Right atrium auricular region (tissue), 2 donors: Measurements from ENCODE around the gene MTARC2. TPM values are rescaled to one million over a fixed set of nuclear protein-coding genes. Genes with fewer than 3 reads are reported as not detected.

Experiments
- DNase-seq: peaks from one replicate; pipeline ENCODE4 v3.0.0-alpha.2; 2019; ENCODE audit warnings: low spot score
- H3K27ac ChIP-seq, 2 donors: fragments of 200-600 bp; sonication (generic); 1 replicate in 1 of 2; 2 replicates in 1 of 2; pipeline ENCODE4 v1.5.1; 2016 to 2019
- H3K27me3 ChIP-seq, 2 donors: fragments of 200-600 bp; sonication (generic); one replicate each; pipeline versions ENCODE4 v1.5.1 to v1.6.0; 2017 to 2019
- H3K36me3 ChIP-seq: fragments of 200-600 bp; sonication (generic); one replicate; pipeline ENCODE4 v1.5.1; 2016
- H3K4me1 ChIP-seq, 2 donors: fragments of 200-600 bp; sonication (generic); one replicate each; pipeline versions ENCODE4 v1.5.1 to v1.6.0; 2017 to 2019
- H3K4me3 ChIP-seq, 2 donors: fragments of 200-600 bp; sonication (generic); 1 replicate in 1 of 2; 2 replicates in 1 of 2; pipeline ENCODE4 v1.5.1; 2017 to 2019; ENCODE audit warnings: mild to moderate bottlenecking in 1 of 2, moderate library complexity in 1 of 2
- H3K9me3 ChIP-seq, 2 donors: fragments of 200-600 bp; sonication (generic); one replicate each; pipeline ENCODE4 v1.5.1; 2019
- CTCF ChIP-seq, 2 donors: fragments of 200-600 bp; sonication (generic); IDR thresholded peaks; one replicate each; pipeline ENCODE4 v1.5.1; 2019; ENCODE audit warnings: antibody characterized with exemption in 2 of 2
- total RNA-seq, 2 donors: library from RNA; depleted of rRNA; stranded (reverse); fragments of >200 nt; gene quantifications; one replicate each; pipeline ENCODE4 v1.1.0, GENCODE V29; 2016

MTARC2 gene
- total RNA-seq, 2 donors from 2014 or later, result 13.6 to 23.6 TPM

GRCh38 chr1:220798338-220798737 is 50.2 kb downstream of the MTARC2 start:
- no peaks in the 10 kb centered on the region for H3K4me1 ChIP-seq
- DNase-seq, result peak; percentile 44
- H3K27me3 ChIP-seq, result no peaks in the 10 kb centered on the region
- no peaks in the 10 kb centered on the region for H3K36me3 ChIP-seq
- no peak overlapping the region for H3K4me3 ChIP-seq
- no peaks in the 10 kb centered on the region for H3K9me3 ChIP-seq
- H3K27ac ChIP-seq, result no peak overlapping the region
- no peak for TF ChIP-seq CTCF (IDR thresholded peaks at IDR 0.05)

GRCh38 chr1:220800262-220800661 is 52.1 kb downstream of the MTARC2 start:
- no peaks in the 10 kb centered on the region for H3K4me1 ChIP-seq
- TF ChIP-seq CTCF (IDR thresholded peaks at IDR 0.05), result no peak
- H3K36me3 ChIP-seq, result no peaks in the 10 kb centered on the region
- DNase-seq, result peak; percentile 44
- no peaks in the 10 kb centered on the region for H3K27me3 ChIP-seq
- no peaks in the 10 kb centered on the region for H3K9me3 ChIP-seq
- H3K4me3 ChIP-seq, result no peak overlapping the region
- H3K27ac ChIP-seq, result no peak overlapping the region

- peak; percentile 58 to 85 for TF ChIP-seq CTCF (IDR thresholded peaks at IDR 0.05)
These were observed 55.5 kb downstream of the MTARC2 start for GRCh38 chr1:220803401-220804201.

GRCh38 chr1:220804202-220804586 is 56.1 kb downstream of the MTARC2 start:
- DNase-seq, result peak; percentile 30
- no peak for TF ChIP-seq CTCF (IDR thresholded peaks at IDR 0.05)
- no peaks in the 10 kb centered on the region for H3K36me3 ChIP-seq
- H3K27ac ChIP-seq, result no peak overlapping the region
- H3K4me1 ChIP-seq, result no peaks in the 10 kb centered on the region
- H3K4me3 ChIP-seq, result no peak overlapping the region
- no peaks in the 10 kb centered on the region for H3K9me3 ChIP-seq
- H3K27me3 ChIP-seq, result no peaks in the 10 kb centered on the region

More at GRCh38 chr1:220803401-220804201, 55.5 kb downstream of the MTARC2 start:
- no peaks in the 10 kb centered on the region for H3K36me3 ChIP-seq
- peak; percentile 55 for DNase-seq
- no peaks in the 10 kb centered on the region for H3K9me3 ChIP-seq
- H3K27ac ChIP-seq, result no peak overlapping the region
- H3K4me3 ChIP-seq, result no peak overlapping the region
- H3K4me1 ChIP-seq, result no peaks in the 10 kb centered on the region
- H3K27me3 ChIP-seq, result no peaks in the 10 kb centered on the region

GRCh38 chr1:220806408-220806807 is 58.3 kb downstream of the MTARC2 start:
- peak; percentile 50 for DNase-seq
- Histone ChIP-seq H3K27ac (no peak overlapping the region), H3K9me3 (no peaks in the 10 kb centered on the region), H3K4me3 (no peak overlapping the region), H3K27me3 (no peaks in the 10 kb centered on the region), H3K4me1 (peaks cover 0 to 10% of the 10 kb centered on the region in 2 donors), H3K36me3 (no peaks in the 10 kb centered on the region)
- TF ChIP-seq CTCF (IDR thresholded peaks at IDR 0.05), result no peak
